WERI-Rb-1 (cell line): Measurements from ENCODE around the gene RASA3.

Experiments
- DNase-seq: peaks from one replicate; pipeline ENCODE4 v3.0.0-alpha.2; 2020
- H3K27ac ChIP-seq: fragments of 250-450 bp; sonication (Bioruptor Pico); 2 replicates; pipeline ENCODE4 v1.5.1; 2020; ENCODE audit warnings: mild to moderate bottlenecking, moderate library complexity
- H3K27me3 ChIP-seq: fragments of 250-450 bp; sonication (Bioruptor Pico); 2 replicates; pipeline ENCODE4 v1.5.1; 2021; ENCODE audit warnings: mild to moderate bottlenecking, low read depth, moderate library complexity; ENCODE audit not compliant: insufficient read depth, severe bottlenecking
- H3K36me3 ChIP-seq: fragments of 250-450 bp; sonication (Bioruptor Pico); 2 replicates; pipeline ENCODE4 v1.5.1; 2020; ENCODE audit warnings: mild to moderate bottlenecking, moderate library complexity
- H3K4me3 ChIP-seq: 2 replicates; pipeline ENCODE4 v1.5.1; 2011; ENCODE audit warnings: low read depth, mild to moderate bottlenecking, control low read depth, low read length
- H3K9me3 ChIP-seq: fragments of 250-450 bp; sonication (Bioruptor Pico); 2 replicates; pipeline ENCODE4 v1.5.1; 2021; ENCODE audit warnings: mild to moderate bottlenecking, moderate library complexity; ENCODE audit not compliant: severe bottlenecking
- TF ChIP-seq, protein P1 (sequence below): IDR thresholded peaks from 2 replicates; pipeline ENCODE4 v1.5.1; 2011; ENCODE audit warnings: low read depth, mild to moderate bottlenecking, control low read depth, inconsistent platforms, low read length

The RASA3 gene

DNA sequence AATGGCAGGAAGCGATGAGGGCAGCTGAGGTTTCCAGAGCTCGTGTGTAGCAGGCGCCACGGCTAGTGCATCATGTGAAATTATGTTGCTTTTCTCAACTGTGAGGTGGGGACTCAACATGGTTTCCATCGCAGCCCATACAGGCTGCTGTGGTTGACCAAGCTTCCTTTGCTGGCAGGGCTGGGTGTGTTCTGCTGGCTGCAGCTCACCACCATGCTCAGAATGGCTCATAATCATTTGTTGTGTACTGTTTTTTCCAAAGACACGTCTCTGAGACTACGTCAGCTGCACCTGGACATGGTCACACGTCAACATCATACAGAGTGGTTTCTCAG, 16.1 kb upstream of the RASA3 start:
- Histone ChIP-seq H3K9me3 (no peaks in the 10 kb centered on the region), H3K36me3 (no peaks in the 10 kb centered on the region), H3K4me3 (no peak overlapping the region), H3K27ac (no peak overlapping the region), H3K27me3 (no peaks in the 10 kb centered on the region)
- TF ChIP-seq, protein P1, sequence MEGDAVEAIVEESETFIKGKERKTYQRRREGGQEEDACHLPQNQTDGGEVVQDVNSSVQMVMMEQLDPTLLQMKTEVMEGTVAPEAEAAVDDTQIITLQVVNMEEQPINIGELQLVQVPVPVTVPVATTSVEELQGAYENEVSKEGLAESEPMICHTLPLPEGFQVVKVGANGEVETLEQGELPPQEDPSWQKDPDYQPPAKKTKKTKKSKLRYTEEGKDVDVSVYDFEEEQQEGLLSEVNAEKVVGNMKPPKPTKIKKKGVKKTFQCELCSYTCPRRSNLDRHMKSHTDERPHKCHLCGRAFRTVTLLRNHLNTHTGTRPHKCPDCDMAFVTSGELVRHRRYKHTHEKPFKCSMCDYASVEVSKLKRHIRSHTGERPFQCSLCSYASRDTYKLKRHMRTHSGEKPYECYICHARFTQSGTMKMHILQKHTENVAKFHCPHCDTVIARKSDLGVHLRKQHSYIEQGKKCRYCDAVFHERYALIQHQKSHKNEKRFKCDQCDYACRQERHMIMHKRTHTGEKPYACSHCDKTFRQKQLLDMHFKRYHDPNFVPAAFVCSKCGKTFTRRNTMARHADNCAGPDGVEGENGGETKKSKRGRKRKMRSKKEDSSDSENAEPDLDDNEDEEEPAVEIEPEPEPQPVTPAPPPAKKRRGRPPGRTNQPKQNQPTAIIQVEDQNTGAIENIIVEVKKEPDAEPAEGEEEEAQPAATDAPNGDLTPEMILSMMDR, result no peak
- DNase-seq, result no peak

DNA sequence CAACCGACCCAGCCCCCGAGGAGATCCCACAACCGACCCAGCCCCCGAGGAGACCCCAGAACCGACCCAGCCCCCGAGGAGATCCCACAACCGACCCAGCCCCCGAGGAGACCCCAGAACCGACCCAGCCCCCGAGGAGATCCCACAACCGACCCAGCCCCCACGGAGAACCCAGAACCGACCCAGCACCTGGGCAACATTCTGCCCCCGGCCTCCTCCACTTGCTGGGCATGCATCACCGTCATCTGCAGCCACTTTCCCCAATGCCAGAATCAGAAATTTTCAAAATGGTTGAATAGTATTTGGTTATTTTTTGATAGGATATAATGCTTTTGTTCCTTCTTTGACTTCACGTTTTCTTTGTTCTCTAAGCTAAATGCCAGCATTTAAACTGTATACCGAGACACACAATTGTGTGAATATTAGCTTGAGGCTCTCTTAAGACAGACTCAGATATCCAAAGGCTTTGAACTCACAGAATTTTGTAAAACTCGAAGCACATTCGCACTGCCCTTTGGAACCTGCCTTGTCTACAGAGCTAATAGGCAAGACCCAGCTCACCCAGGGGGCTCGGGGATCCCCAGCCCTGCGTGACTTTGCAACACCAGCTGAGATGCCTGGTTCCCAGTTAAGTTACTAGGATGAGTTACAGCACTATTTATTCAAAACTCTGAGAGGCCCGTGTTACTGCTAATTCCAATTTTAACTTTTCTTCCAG, 15.5 kb upstream of the RASA3 start:
- no peak for DNase-seq
- no peak overlapping the region for H3K4me3 ChIP-seq
- no peak overlapping the region for H3K27ac ChIP-seq
- no peaks in the 10 kb centered on the region for H3K9me3 ChIP-seq
- H3K36me3 ChIP-seq, result no peaks in the 10 kb centered on the region
- no peaks in the 10 kb centered on the region for H3K27me3 ChIP-seq
- TF ChIP-seq, protein P1, result no peak

DNA sequence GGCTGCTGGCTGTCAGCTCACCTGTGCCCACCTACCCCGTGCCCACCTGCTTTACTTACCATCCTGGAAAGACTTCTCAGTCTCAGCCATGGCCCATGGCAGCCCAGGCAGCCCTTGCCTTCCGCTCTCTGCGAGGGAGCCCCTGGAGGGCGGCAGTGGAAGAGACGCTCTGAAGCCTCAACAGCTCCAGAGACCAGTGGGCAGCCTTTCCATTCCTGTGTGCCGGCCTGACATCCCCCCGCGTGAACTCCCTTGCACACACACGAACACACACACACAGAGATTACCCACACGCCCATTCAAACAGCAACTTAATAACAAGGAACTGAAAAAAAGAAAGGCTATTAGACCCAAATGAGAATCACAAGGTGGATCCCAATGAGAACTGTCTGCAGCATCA, 14.2 kb upstream of the RASA3 start:
- TF ChIP-seq, protein P1, result peak; percentile 77
- no peak overlapping the region for H3K4me3 ChIP-seq
- H3K36me3 ChIP-seq, result no peaks in the 10 kb centered on the region
- H3K27ac ChIP-seq, result no peak overlapping the region
- no peaks in the 10 kb centered on the region for H3K9me3 ChIP-seq
- no peaks in the 10 kb centered on the region for H3K27me3 ChIP-seq
- peak; percentile 73 for DNase-seq

GRCh38 chr13:114146173-114146572, 13.8 kb upstream of the RASA3 start:
- Histone ChIP-seq H3K27me3 (no peaks in the 10 kb centered on the region), H3K4me3 (no peak overlapping the region), H3K36me3 (no peaks in the 10 kb centered on the region), H3K27ac (no peak overlapping the region), H3K9me3 (no peaks in the 10 kb centered on the region)
- TF ChIP-seq, protein P1, result no peak
- no peak for DNase-seq

DNA sequence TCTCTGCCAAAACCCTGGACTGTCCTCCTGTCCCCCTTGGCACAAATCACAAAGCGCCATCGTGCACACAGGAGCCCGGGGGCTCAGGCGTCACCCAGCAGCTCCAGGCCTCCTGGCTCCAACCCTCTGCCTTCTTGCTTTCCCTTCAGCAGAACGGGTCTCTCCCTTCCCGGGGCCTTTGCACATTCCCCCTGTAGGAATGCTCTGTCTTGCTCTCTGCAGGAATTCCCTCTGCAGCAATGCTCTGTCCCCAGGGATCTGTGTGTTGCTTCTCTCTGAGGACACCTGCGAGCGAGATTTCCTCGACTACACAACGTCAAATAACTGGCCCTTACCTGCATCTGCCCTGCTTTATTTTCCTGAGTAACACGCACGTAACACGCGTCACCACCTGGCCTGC, 13.3 kb upstream of the RASA3 start:
- Histone ChIP-seq H3K36me3 (no peaks in the 10 kb centered on the region), H3K4me3 (no peak overlapping the region), H3K27ac (no peak overlapping the region), H3K9me3 (no peaks in the 10 kb centered on the region), H3K27me3 (no peaks in the 10 kb centered on the region)
- DNase-seq, result no peak
- TF ChIP-seq, protein P1, result no peak

DNA sequence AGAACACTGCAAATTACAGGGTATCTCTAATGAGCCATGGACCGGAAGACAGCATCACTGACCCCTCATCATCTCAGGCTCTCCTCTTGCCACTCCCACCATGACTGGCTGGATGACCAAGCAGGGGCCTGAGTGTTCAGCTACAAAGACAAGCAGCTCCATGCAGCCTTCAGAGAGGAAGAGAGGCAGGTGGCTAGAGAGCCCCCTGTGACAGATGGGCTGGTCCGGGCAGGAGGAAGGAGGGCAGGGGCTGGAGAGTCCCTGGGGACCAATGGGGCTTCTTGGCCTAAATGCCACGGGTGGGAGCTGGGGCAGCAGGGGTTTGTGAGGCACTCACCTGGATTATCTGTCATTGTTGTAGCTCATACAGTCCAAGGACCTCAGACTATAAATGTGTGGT, 12.8 kb upstream of the RASA3 start:
- peak overlapping the region; percentile 30 for H3K27ac ChIP-seq
- peak; percentile 88 for DNase-seq
- TF ChIP-seq, protein P1, result no peak

More for the DNA sequence above, 12.8 kb upstream of the RASA3 start:
- Histone ChIP-seq H3K27me3 (no peaks in the 10 kb centered on the region), H3K36me3 (no peaks in the 10 kb centered on the region), H3K9me3 (no peaks in the 10 kb centered on the region), H3K4me3 (no peak overlapping the region)
